Measurements from ENCODE around the gene NOTCH1. TPM values are rescaled to one million over a fixed set of nuclear protein-coding genes. Genes with fewer than 3 reads are reported as not detected.

Gene NOTCH1
- polyA plus RNA-seq, 2 of the 4 experiments (the other 2 are of a cell fraction): 0.88 to 5.7 TPM

DNA sequence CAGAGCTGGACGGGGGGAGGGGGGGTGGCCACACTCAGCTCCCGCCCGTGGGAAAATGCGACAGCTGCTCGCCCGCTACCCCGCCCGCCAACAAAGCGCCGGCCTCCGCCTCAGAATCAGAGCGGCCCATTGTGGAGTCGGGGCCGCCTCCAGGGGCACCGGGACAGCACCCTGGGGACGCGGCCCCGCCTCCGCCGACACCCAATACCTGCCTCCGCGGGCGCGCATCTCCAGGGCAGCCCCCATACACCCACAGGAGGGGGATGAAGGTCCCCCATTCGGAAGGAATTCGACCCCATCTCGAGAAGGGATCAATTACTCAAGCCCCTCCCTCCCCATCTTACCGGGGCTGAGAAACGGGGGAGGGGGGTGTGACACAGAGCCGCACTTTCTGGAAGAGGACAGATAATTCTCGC, 1.3 kb downstream of the NOTCH1 start (continued):
- TF ChIP-seq HES2 (IDR thresholded peaks at IDR 0.05) (no peak), HMGXB4 (CRISPR knock-in tag; IDR thresholded peaks at IDR 0.05; ENCODE audit: borderline replicate concordance) (no peak)

GRCh38 chr9:136543830-136544547, 1.9 kb downstream of the NOTCH1 start:
- H3K4me2 ChIP-seq: peak overlapping the region; percentile 92
- POLR2A ChIA-PET: interaction anchor here (0.6 kb wide), 1 partner anchor 654 kb away, joined by 3 read pairs; no protein-coding TSS in a partner anchor
- no peak for TF ChIP-seq CTCF (IDR thresholded peaks at IDR 0.05)
- ATAC-seq: no peak
- no peak for FAIRE-seq
- DNase-seq (ENCODE audit: low read depth in 1 of 2, low spot score in 1 of 2): no peak
- peak overlapping the region; percentile 91 for H3K4me3 ChIP-seq
- CTCF ChIA-PET: interaction anchor here (0.7 to 7.9 kb wide), 8 partner anchors 17 to 83 kb away, joined by 3 to 70 read pairs (median 3); no protein-coding TSS in a partner anchor
- peak overlapping the region in 1 of 2 experiments; percentile 98; a peak in 3 of 6 replicates for H3K27ac ChIP-seq
- peaks cover 21% of the 10 kb centered on the region for H3K4me1 ChIP-seq
- 86% methylated on average over 21 of the region's 31 CpGs for WGBS (ENCODE audit: missing lambda C conversion rate)
- H3K9me3 ChIP-seq: no peaks in the 10 kb centered on the region

DNA sequence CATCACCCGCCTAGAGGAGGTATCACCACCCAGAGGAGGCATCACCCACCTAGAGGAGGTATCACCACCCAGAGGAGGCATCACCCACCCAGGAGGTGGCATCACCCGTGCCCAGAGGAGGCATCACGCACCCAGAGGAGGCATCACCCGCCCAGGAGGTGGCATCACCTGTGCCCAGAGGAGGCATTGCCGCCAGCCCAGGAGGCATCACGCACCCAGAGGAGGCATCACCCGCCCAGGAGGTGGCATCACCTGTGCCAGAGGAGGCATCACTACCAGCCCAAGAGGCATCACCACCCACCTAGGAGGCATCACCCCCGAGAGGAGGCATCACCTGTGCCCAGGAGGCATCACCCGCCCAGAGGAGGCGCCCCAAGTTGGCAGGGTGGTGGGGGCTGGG, 2.6 kb downstream of the NOTCH1 start:
- Histone ChIP-seq H3K9me3 (no peaks in the 10 kb centered on the region), H3K4me1 (peaks cover 24% of the 10 kb centered on the region), H3K27ac (no peak overlapping the region), H3K4me2 (no peak overlapping the region), H3K4me3 (no peak overlapping the region)
- FAIRE-seq (no peak), ATAC-seq (no peak), DNase-seq (ENCODE audit: low read depth in 1 of 2, low spot score in 1 of 2) (no peak)
- ChIA-PET POLR2A (interaction anchor here (0.6 kb wide), 1 partner anchor 655 kb away, joined by 3 read pairs; no protein-coding TSS in a partner anchor), CTCF (interaction anchor here (0.9 to 7.9 kb wide), 6 partner anchors 19 to 83 kb away, joined by 3 to 70 read pairs (median 4); no protein-coding TSS in a partner anchor)
- whole genome bisulfite sequencing (ENCODE audit: missing lambda C conversion rate): no CpG with 5 or more reads among the region's 10 CpGs
- TF ChIP-seq EP300 (IDR thresholded peaks at IDR 0.05) (no peak), JUN (IDR thresholded peaks at IDR 0.05) (no peak), EHMT2 (IDR thresholded peaks at IDR 0.05; ENCODE audit: low read depth) (no peak), MAFK (IDR thresholded peaks at IDR 0.05; ENCODE audit: partially characterized antibody) (no peak), CEBPB (IDR thresholded peaks at IDR 0.05) (no peak), RARB (CRISPR knock-in tag; IDR thresholded peaks at IDR 0.05) (no peak), RCOR1 (IDR thresholded peaks at IDR 0.05; ENCODE audit: low read depth, low read length) (no peak), MYC (IDR thresholded peaks at IDR 0.05; ENCODE audit: borderline replicate concordance, low read length) (no peak), ZC3H11A (IDR thresholded peaks at IDR 0.05) (no peak), KDM5A (IDR thresholded peaks at IDR 0.05) (no peak), HES2 (IDR thresholded peaks at IDR 0.05) (no peak)
- TF ChIP-seq, protein P1, sequence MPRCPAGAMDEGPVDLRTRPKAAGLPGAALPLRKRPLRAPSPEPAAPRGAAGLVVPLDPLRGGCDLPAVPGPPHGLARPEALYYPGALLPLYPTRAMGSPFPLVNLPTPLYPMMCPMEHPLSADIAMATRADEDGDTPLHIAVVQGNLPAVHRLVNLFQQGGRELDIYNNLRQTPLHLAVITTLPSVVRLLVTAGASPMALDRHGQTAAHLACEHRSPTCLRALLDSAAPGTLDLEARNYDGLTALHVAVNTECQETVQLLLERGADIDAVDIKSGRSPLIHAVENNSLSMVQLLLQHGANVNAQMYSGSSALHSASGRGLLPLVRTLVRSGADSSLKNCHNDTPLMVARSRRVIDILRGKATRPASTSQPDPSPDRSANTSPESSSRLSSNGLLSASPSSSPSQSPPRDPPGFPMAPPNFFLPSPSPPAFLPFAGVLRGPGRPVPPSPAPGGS (IDR thresholded peaks at IDR 0.05): no peak
- TF ChIP-seq, protein P2, sequence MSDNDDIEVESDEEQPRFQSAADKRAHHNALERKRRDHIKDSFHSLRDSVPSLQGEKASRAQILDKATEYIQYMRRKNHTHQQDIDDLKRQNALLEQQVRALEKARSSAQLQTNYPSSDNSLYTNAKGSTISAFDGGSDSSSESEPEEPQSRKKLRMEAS (IDR thresholded peaks at IDR 0.05): no peak
